HepG2 (cell line): ENCODE results near the gene ACER3. TPM values are rescaled to one million over a fixed set of nuclear protein-coding genes. Genes with fewer than 3 reads are reported as not detected.

Source experiments
- ATAC-seq: fragments of 200-7000 bp; cut with Tn5 transposase; 3 replicates; pipeline ENCODE4 v1.9.1; 2020; ENCODE audit warnings: mild to moderate bottlenecking, moderate library complexity
- BruUV-seq: library from RNA; stranded (reverse); fragments of 400-500 nt; replicated peaks from 2 replicates; lab custom pipeline; 2021; lab: Mats Ljungman, UMichigan
- CTCF ChIA-PET: fragments of 300-600 bp; formaldehyde crosslinking; extraction: SDS; loops from one replicate; lab custom pipeline; 2021; ENCODE audit warnings: low total read pairs, inconsistent platforms, low intra/inter-chr PET ratio; lab: Yijun Ruan, JAX
- POLR2A ChIA-PET: fragments of 350-600 bp; sonication (Branson Sonifier 250); formaldehyde crosslinking; loops from one replicate; lab custom pipeline; 2020; ENCODE audit warnings: antibody characterized with exemption, inconsistent platforms; lab: Yijun Ruan, JAX
- DNase-seq: peaks from one replicate; pipeline ENCODE4 v3.0.0-alpha.2; 2015; ENCODE audit warnings: low spot score
- FAIRE-seq: peaks from 3 replicates; lab custom pipeline; 2011; peaks lifted over from hg19 to GRCh38; lab: Jason Lieb, UNC
- H2AFZ ChIP-seq: one replicate; pipeline ENCODE4 v1.6.1; 2011; ENCODE audit warnings: low read length, inconsistent platforms
- H3K27ac ChIP-seq: fragments of 300-600 bp; 3 replicates; pipeline ENCODE4 v1.8.0; 2011; ENCODE audit warnings: mixed run types, mild to moderate bottlenecking, mixed read lengths, low read length, inconsistent platforms; ENCODE audit not compliant: insufficient read depth; ENCODE audit errors: extremely low read length
- H3K27me3 ChIP-seq, 2 experiments: fragments of 200-600 bp in 1 of 2; 2 replicates in 1 of 2; 3 replicates in 1 of 2; pipeline versions ENCODE4 v1.6.0 to v1.8.0; 2011; ENCODE audit warnings: low read length in 2 of 2, mild to moderate bottlenecking in 2 of 2, moderate library complexity in 2 of 2, inconsistent platforms in 1 of 2; ENCODE audit not compliant: insufficient read depth in 2 of 2, control insufficient read depth in 1 of 2
- H3K36me3 ChIP-seq, 2 experiments: fragments of 200-600 bp in 1 of 2; replicated peaks in 1 of 2; 2 replicates in 1 of 2; 3 replicates in 1 of 2; pipeline versions ENCODE4 v1.5.1 to v1.8.0; 2011; ENCODE audit warnings: low read length in 2 of 2, inconsistent platforms in 1 of 2; ENCODE audit not compliant: insufficient read depth in 2 of 2, control insufficient read depth in 1 of 2
- H3K4me1 ChIP-seq: 2 replicates; pipeline ENCODE4 v1.5.1; 2012; ENCODE audit warnings: low read length, inconsistent platforms; ENCODE audit not compliant: insufficient read depth
- H3K4me2 ChIP-seq: 2 replicates; pipeline ENCODE4 v1.6.0; 2011; ENCODE audit warnings: low read depth, low read length, inconsistent platforms
- H3K4me3 ChIP-seq, 3 experiments: fragments of 200-600 bp in 1 of 3; sonication (generic), shearing (Covaris generic) in 1 of 3; replicated peaks in 1 of 3; 2 replicates each; pipeline ENCODE4 v1.5.1; 2011 to 2016; ENCODE audit warnings: low read length in 3 of 3, inconsistent platforms in 2 of 3, low read depth in 2 of 3, mild to moderate bottlenecking in 2 of 3, control low read depth in 1 of 3, mixed read lengths in 1 of 3; ENCODE audit not compliant: insufficient read depth in 1 of 3
- H3K79me2 ChIP-seq: one replicate; pipeline ENCODE4 v1.6.1; 2011; ENCODE audit warnings: low read length, inconsistent platforms; ENCODE audit not compliant: insufficient read depth
- H3K9ac ChIP-seq: 2 replicates; pipeline ENCODE4 v1.6.0; 2011; ENCODE audit warnings: mild to moderate bottlenecking, low read depth, low read length, inconsistent platforms; ENCODE audit not compliant: insufficient read depth
- H3K9me3 ChIP-seq: 2 replicates; pipeline ENCODE4 v1.5.1; 2012; ENCODE audit warnings: mild to moderate bottlenecking, low read length
- H4K20me1 ChIP-seq: 2 replicates; pipeline ENCODE4 v1.6.0; 2011; ENCODE audit warnings: inconsistent platforms, mild to moderate bottlenecking, low read length, moderate library complexity; ENCODE audit not compliant: insufficient read depth
- CC2D1A ChIP-seq: sonication (generic); formaldehyde crosslinking; IDR thresholded peaks from 2 replicates; pipeline ENCODE4 v1.8.1; 2023; ENCODE audit warnings: mild to moderate bottlenecking, missing genetic modification reagents
- CENPBD1 ChIP-seq: sonication (generic); formaldehyde crosslinking; IDR thresholded peaks from 2 replicates; pipeline ENCODE4 v1.8.0; 2022; ENCODE audit warnings: missing genetic modification reagents, low read depth, mild to moderate bottlenecking, borderline replicate concordance
- FOXK2 ChIP-seq: fragments of 450-650 bp; IDR thresholded peaks from 2 replicates; pipeline ENCODE4 v1.6.1; 2016
- NPAS2 ChIP-seq: sonication (generic); formaldehyde crosslinking; IDR thresholded peaks from 2 replicates; pipeline ENCODE4 v1.8.0; 2022; ENCODE audit warnings: mild to moderate bottlenecking, missing genetic modification reagents, borderline replicate concordance
- SIN3A ChIP-seq: IDR thresholded peaks from 2 replicates; pipeline ENCODE4 v1.6.1; 2011; ENCODE audit warnings: low read depth, mild to moderate bottlenecking, control low read depth, low read length, borderline replicate concordance
- SMARCE1 ChIP-seq: fragments of 450-650 bp; IDR thresholded peaks from 2 replicates; pipeline ENCODE4 v1.6.1; 2017; ENCODE audit warnings: borderline replicate concordance
- ZBTB49 ChIP-seq: sonication (generic); formaldehyde crosslinking; IDR thresholded peaks from 2 replicates; pipeline ENCODE4 v1.4.0; 2020; ENCODE audit warnings: missing genetic modification reagents, borderline replicate concordance
- ZMYM3 ChIP-seq: sonication (generic); formaldehyde crosslinking; IDR thresholded peaks from 2 replicates; pipeline ENCODE4 v1.5.1; 2020; ENCODE audit warnings: mild to moderate bottlenecking, missing genetic modification reagents
- ZNF776 ChIP-seq: sonication (generic); formaldehyde crosslinking; IDR thresholded peaks from 2 replicates; pipeline ENCODE4 v1.4.0; 2020; ENCODE audit warnings: mild to moderate bottlenecking, missing genetic modification reagents
- ZNF850 ChIP-seq: sonication (generic); formaldehyde crosslinking; conservative IDR thresholded peaks from 2 replicates; pipeline ENCODE4 v1.9.0; 2021; ENCODE audit warnings: mild to moderate bottlenecking, missing genetic modification reagents
- WGBS: methylation state at CpG from one replicate; pipeline ENCODE4 v1.1.6; 2017; ENCODE audit warnings: low lambda C conversion rate; 5-methylcytosine and 5-hydroxymethylcytosine counted together
- in situ Hi-C: cut with HindIII; loops from 2 replicates; pipeline ENCODE4 v1.10.0; 2017; ENCODE audit warnings: low pct_unique_long_range_greater_than_20kb; ENCODE audit not compliant: extremely low pct_ligation_motif_present
- intact Hi-C: fragments of 100-400 bp; cut with micrococcal nuclease; formaldehyde crosslinking; loops from one replicate; pipeline ENCODE4 v1.10.0; 2022; ENCODE audit not compliant: unreplicated experiment
- polyA plus RNA-seq, 8 experiments: library from polyadenylated mRNA; depleted of rRNA in 3 of 8; stranded (reverse) in 7 of 8; unstranded in 1 of 8; fragments of >200 nt; fragmentation: Illumina TruSeq in 4 of 8; extraction: Trizol in 4 of 8; gene quantifications; 2 replicates each; pipeline versions ENCODE4 v1.2.1 to v1.2.3, GENCODE V29; 2011 to 2016; ENCODE audit warnings: low read depth in 4 of 8, missing spikeins in 1 of 8, mixed read lengths in 1 of 8; ENCODE audit not compliant: insufficient read depth in 1 of 8
- total RNA-seq, 5 experiments: library from RNA; depleted of rRNA; stranded (reverse); fragments of >200 nt; fragmentation: Illumina TruSeq; extraction: Trizol; gene quantifications; 2 replicates each; pipeline ENCODE4 v1.2.3, GENCODE V29; 2016; ENCODE audit warnings: low read depth in 1 of 5
- TF ChIP-seq, protein P1 (sequence below): IDR thresholded peaks from 2 replicates; pipeline ENCODE4 v1.6.1; 2016; ENCODE audit warnings: low read depth
- TF ChIP-seq, protein P2 (sequence below): sonication (generic); formaldehyde crosslinking; IDR thresholded peaks from 2 replicates; pipeline ENCODE4 v1.5.1; 2020; ENCODE audit warnings: mild to moderate bottlenecking, missing genetic modification reagents, moderate library complexity
- TF ChIP-seq, protein P3 (sequence below): IDR thresholded peaks from 2 replicates; pipeline ENCODE4 v1.6.1; 2016

ACER3 gene
- total and polyA plus RNA-seq, 2 of the 13 experiments (the other 11 are each of a cell fraction or from before 2014, with no cell fraction given) = 6.0 to 9.8 TPM

GRCh38 chr11:76860539-76861475 is at the start of gene ACER3 (continued):
- TF ChIP-seq, protein P1, sequence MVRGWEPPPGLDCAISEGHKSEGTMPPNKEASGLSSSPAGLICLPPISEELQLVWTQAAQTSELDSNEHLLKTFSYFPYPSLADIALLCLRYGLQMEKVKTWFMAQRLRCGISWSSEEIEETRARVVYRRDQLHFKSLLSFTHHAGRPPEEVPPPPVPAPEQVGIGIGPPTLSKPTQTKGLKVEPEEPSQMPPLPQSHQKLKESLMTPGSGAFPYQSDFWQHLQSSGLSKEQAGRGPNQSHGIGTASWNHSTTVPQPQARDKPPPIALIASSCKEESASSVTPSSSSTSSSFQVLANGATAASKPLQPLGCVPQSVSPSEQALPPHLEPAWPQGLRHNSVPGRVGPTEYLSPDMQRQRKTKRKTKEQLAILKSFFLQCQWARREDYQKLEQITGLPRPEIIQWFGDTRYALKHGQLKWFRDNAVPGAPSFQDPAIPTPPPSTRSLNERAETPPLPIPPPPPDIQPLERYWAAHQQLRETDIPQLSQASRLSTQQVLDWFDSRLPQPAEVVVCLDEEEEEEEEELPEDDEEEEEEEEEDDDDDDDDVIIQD (CRISPR knock-in tag) = no peak
- TF ChIP-seq CENPBD1 (CRISPR knock-in tag) = no peak
- TF ChIP-seq CC2D1A (CRISPR knock-in tag) = no peak

- no peak overlapping the region for H2AFZ ChIP-seq
- H4K20me1 ChIP-seq = no peaks in the 10 kb centered on the region
- FAIRE-seq (no peak), ATAC-seq (no peak), DNase-seq (no peak)
- H3K4me1 ChIP-seq = peaks cover 9% of the 10 kb centered on the region; the same call in 1 of the 2 replicates
- CTCF ChIA-PET = no interaction called here
- H3K4me2 ChIP-seq = no peak overlapping the region
- peaks cover 22% of the 10 kb centered on the region for H3K9me3 ChIP-seq
- no TSS peak for BruUV-seq
- POLR2A ChIA-PET = no interaction called here
- in situ Hi-C loops = no loop called here
- H3K79me2 ChIP-seq = no peaks in the 10 kb centered on the region
- H3K27me3 ChIP-seq = peaks cover 4 to 15% of the 10 kb centered on the region in 2 experiments; a peak in 4 of 5 replicates
- no peak overlapping the region for H3K27ac ChIP-seq
- H3K4me3 ChIP-seq = no peak overlapping the region
- H3K36me3 ChIP-seq = no peaks in the 10 kb centered on the region
- H3K9ac ChIP-seq = no peak overlapping the region
- intact Hi-C loops = no loop called here
- 43% methylated on average over 4 of the region's 4 CpGs for WGBS
- TF ChIP-seq, protein P2, sequence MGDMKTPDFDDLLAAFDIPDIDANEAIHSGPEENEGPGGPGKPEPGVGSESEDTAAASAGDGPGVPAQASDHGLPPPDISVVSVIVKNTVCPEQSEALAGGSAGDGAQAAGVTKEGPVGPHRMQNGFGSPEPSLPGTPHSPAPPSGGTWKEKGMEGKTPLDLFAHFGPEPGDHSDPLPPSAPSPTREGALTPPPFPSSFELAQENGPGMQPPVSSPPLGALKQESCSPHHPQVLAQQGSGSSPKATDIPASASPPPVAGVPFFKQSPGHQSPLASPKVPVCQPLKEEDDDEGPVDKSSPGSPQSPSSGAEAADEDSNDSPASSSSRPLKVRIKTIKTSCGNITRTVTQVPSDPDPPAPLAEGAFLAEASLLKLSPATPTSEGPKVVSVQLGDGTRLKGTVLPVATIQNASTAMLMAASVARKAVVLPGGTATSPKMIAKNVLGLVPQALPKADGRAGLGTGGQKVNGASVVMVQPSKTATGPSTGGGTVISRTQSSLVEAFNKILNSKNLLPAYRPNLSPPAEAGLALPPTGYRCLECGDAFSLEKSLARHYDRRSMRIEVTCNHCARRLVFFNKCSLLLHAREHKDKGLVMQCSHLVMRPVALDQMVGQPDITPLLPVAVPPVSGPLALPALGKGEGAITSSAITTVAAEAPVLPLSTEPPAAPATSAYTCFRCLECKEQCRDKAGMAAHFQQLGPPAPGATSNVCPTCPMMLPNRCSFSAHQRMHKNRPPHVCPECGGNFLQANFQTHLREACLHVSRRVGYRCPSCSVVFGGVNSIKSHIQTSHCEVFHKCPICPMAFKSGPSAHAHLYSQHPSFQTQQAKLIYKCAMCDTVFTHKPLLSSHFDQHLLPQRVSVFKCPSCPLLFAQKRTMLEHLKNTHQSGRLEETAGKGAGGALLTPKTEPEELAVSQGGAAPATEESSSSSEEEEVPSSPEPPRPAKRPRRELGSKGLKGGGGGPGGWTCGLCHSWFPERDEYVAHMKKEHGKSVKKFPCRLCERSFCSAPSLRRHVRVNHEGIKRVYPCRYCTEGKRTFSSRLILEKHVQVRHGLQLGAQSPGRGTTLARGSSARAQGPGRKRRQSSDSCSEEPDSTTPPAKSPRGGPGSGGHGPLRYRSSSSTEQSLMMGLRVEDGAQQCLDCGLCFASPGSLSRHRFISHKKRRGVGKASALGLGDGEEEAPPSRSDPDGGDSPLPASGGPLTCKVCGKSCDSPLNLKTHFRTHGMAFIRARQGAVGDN (CRISPR knock-in tag) = no peak
- TF ChIP-seq ZBTB49 (CRISPR knock-in tag) (no peak), FOXK2 (no peak), SMARCE1 (no peak), SIN3A (no peak), ZNF850 (CRISPR knock-in tag) (no peak), NPAS2 (CRISPR knock-in tag) (no peak), ZNF776 (no peak), ZMYM3 (CRISPR knock-in tag) (no peak)
- TF ChIP-seq, protein P3, sequence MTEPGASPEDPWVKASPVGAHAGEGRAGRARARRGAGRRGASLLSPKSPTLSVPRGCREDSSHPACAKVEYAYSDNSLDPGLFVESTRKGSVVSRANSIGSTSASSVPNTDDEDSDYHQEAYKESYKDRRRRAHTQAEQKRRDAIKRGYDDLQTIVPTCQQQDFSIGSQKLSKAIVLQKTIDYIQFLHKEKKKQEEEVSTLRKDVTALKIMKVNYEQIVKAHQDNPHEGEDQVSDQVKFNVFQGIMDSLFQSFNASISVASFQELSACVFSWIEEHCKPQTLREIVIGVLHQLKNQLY = no peak
These were observed 49.5 kb upstream of the ACER3 start for GRCh38 chr11:76811259-76811658.
